Measurements from ENCODE around the gene TTC21A. TPM values are rescaled to one million over a fixed set of nuclear protein-coding genes. Genes with fewer than 3 reads are reported as not detected.

TTC21A gene
- total RNA-seq, 3 donors from 2014 or later, result 5.9 to 16.1 (median 13.1) TPM

- no peak for DNase-seq (ENCODE audit: low spot score in 2 of 2)
- Histone ChIP-seq H3K4me1 (peaks cover 0 to 5% of the 10 kb centered on the region in 2 donors), H3K36me3 (no peaks in the 10 kb centered on the region), H3K9me3 (no peaks in the 10 kb centered on the region), H3K27me3 (no peaks in the 10 kb centered on the region), H3K4me3 (no peak overlapping the region), H3K27ac (no peak overlapping the region)
- TF ChIP-seq, protein P1, sequence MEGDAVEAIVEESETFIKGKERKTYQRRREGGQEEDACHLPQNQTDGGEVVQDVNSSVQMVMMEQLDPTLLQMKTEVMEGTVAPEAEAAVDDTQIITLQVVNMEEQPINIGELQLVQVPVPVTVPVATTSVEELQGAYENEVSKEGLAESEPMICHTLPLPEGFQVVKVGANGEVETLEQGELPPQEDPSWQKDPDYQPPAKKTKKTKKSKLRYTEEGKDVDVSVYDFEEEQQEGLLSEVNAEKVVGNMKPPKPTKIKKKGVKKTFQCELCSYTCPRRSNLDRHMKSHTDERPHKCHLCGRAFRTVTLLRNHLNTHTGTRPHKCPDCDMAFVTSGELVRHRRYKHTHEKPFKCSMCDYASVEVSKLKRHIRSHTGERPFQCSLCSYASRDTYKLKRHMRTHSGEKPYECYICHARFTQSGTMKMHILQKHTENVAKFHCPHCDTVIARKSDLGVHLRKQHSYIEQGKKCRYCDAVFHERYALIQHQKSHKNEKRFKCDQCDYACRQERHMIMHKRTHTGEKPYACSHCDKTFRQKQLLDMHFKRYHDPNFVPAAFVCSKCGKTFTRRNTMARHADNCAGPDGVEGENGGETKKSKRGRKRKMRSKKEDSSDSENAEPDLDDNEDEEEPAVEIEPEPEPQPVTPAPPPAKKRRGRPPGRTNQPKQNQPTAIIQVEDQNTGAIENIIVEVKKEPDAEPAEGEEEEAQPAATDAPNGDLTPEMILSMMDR (IDR thresholded peaks at IDR 0.05), result no peak
- TF ChIP-seq POLR2A (IDR thresholded peaks at IDR 0.05), result no peak
- TF ChIP-seq POLR2AphosphoS5 (IDR thresholded peaks at IDR 0.05), result no peak
- intact Hi-C loops (cut with DNase I; ENCODE audit: low total_unique reads), result no loop called here
Observed at GRCh38 chr3:39187372-39188155, 80.1 kb downstream of the TTC21A start.

Other genes starting within 250 kb of the TTC21A start
- under 1 TPM; 0.15 to 0.48 (median 0.33) TPM for gene SCN11A, start 55.7 kb upstream of the TTC21A start, total RNA-seq
- gene WDR48, start 55.7 kb upstream of the TTC21A start, total RNA-seq, result 10 to 100 TPM; 32.8 to 48.9 (median 33.8) TPM
- gene GORASP1, start 53 bp upstream of the TTC21A start, total RNA-seq, result 10 to 100 TPM; 58.2 to 98.8 (median 77.3) TPM
- 100 to 1,000 TPM in 1 of 3 donors, 10 to 100 TPM in 2; 30.2 to 112 (median 59.0) TPM for gene CSRNP1, start 45.9 kb downstream of the TTC21A start, total RNA-seq
- under 1 TPM in 1 of 3 donors, not detected in 2; 0.44 TPM for gene XIRP1, start 84.9 kb downstream of the TTC21A start, total RNA-seq
- 1 to 10 TPM in 2 of 3 donors, under 1 TPM in 1; 0.32 to 2.8 (median 1.3) TPM for gene CX3CR1, start 172.4 kb downstream of the TTC21A start, total RNA-seq
- gene CCR8, start 222.0 kb downstream of the TTC21A start, total RNA-seq, result not detected

Measured in breast epithelium (tissue), 4 donors.